SK-N-SH (cell line): Measurements from ENCODE around the gene TMEM87A.

ENCODE experiments used
- CHD2 ChIP-seq: fragments of 150-350 bp; IDR thresholded peaks from 2 replicates; pipeline ENCODE4 v1.6.1; 2018; ENCODE audit warnings: low read length; ENCODE audit not compliant: partially characterized antibody
- ELF1 ChIP-seq: IDR thresholded peaks from 2 replicates; pipeline ENCODE4 v1.4.0; 2012
- EZH2phosphoT487 ChIP-seq: fragments of 200-600 bp; sonication (generic); IDR thresholded peaks from 2 replicates; pipeline ENCODE4 v1.6.1; 2017; ENCODE audit warnings: low read depth, mixed run types, mild to moderate bottlenecking, antibody characterized with exemption, moderate library complexity, borderline replicate concordance
- FOSL2 ChIP-seq: IDR thresholded peaks from 2 replicates; pipeline ENCODE4 v1.4.0; 2012; ENCODE audit warnings: low read depth, mild to moderate bottlenecking, moderate library complexity, borderline replicate concordance
- FOXJ3 ChIP-seq: sonication (generic); formaldehyde crosslinking; IDR thresholded peaks from 2 replicates; pipeline ENCODE4 v1.5.1; 2020; ENCODE audit warnings: mild to moderate bottlenecking, missing genetic modification reagents
- GABPA ChIP-seq: IDR thresholded peaks from 2 replicates; pipeline ENCODE4 v1.4.0; 2012; ENCODE audit warnings: low read depth, mild to moderate bottlenecking
- POLR2AphosphoS5 ChIP-seq: IDR thresholded peaks from 2 replicates; pipeline ENCODE4 v1.6.1; 2012; ENCODE audit warnings: low read depth, low read length
- RFX5 ChIP-seq: IDR thresholded peaks from 2 replicates; pipeline ENCODE4 v1.6.1; 2012; ENCODE audit warnings: mild to moderate bottlenecking, improper control_type of control experiment, low read length
- TEAD4 ChIP-seq: IDR thresholded peaks from 2 replicates; pipeline ENCODE4 v1.4.0; 2012; ENCODE audit warnings: mild to moderate bottlenecking, borderline replicate concordance; ENCODE audit not compliant: insufficient read depth
- TF ChIP-seq, protein P1 (sequence below): fragments of 200-600 bp; sonication (generic); IDR thresholded peaks from 2 replicates; pipeline ENCODE4 v1.6.1; 2017; ENCODE audit warnings: antibody characterized with exemption, mild to moderate bottlenecking, moderate library complexity
- TF ChIP-seq, protein P2 (sequence below): IDR thresholded peaks from 2 replicates; pipeline ENCODE4; 2012

GRCh38 chr15:42232606-42233005, 40.6 kb downstream of the TMEM87A start:
- no peak for TF ChIP-seq RFX5
- TF ChIP-seq, protein P1, sequence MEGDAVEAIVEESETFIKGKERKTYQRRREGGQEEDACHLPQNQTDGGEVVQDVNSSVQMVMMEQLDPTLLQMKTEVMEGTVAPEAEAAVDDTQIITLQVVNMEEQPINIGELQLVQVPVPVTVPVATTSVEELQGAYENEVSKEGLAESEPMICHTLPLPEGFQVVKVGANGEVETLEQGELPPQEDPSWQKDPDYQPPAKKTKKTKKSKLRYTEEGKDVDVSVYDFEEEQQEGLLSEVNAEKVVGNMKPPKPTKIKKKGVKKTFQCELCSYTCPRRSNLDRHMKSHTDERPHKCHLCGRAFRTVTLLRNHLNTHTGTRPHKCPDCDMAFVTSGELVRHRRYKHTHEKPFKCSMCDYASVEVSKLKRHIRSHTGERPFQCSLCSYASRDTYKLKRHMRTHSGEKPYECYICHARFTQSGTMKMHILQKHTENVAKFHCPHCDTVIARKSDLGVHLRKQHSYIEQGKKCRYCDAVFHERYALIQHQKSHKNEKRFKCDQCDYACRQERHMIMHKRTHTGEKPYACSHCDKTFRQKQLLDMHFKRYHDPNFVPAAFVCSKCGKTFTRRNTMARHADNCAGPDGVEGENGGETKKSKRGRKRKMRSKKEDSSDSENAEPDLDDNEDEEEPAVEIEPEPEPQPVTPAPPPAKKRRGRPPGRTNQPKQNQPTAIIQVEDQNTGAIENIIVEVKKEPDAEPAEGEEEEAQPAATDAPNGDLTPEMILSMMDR: no peak
- TF ChIP-seq CHD2: no peak
- no peak for TF ChIP-seq FOXJ3 (CRISPR knock-in tag)
- no peak for TF ChIP-seq EZH2phosphoT487
- no peak for TF ChIP-seq FOSL2
- TF ChIP-seq GABPA: no peak
- TF ChIP-seq TEAD4: no peak
- no peak for TF ChIP-seq ELF1
- TF ChIP-seq POLR2AphosphoS5: no peak
- TF ChIP-seq, protein P2, sequence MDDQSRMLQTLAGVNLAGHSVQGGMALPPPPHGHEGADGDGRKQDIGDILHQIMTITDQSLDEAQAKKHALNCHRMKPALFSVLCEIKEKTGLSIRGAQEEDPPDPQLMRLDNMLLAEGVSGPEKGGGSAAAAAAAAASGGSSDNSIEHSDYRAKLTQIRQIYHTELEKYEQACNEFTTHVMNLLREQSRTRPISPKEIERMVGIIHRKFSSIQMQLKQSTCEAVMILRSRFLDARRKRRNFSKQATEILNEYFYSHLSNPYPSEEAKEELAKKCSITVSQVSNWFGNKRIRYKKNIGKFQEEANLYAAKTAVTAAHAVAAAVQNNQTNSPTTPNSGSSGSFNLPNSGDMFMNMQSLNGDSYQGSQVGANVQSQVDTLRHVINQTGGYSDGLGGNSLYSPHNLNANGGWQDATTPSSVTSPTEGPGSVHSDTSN: no peak
